Nephron progenitor cell (in vitro differentiated cells): Measurements from ENCODE around the gene ISG15.

ENCODE experiments used
- DNase-seq: peaks from one replicate; pipeline ENCODE4 v3.0.0; 2021
- H3K27ac Mint-ChIP-seq: 2 replicates; pipeline ENCODE4 v1.8.0; 2021; ENCODE audit warnings: mild to moderate bottlenecking, moderate library complexity, mixed read lengths
- H3K27me3 Mint-ChIP-seq: 2 replicates; pipeline ENCODE4 v1.8.0; 2021; ENCODE audit warnings: mild to moderate bottlenecking, low read depth, mixed read lengths; ENCODE audit not compliant: poor library complexity
- H3K36me3 Mint-ChIP-seq: 2 replicates; pipeline ENCODE4 v1.8.0; 2021; ENCODE audit warnings: low read depth, mixed read lengths
- H3K4me1 Mint-ChIP-seq: 2 replicates; pipeline ENCODE4 v1.8.0; 2021; ENCODE audit warnings: mixed read lengths
- H3K4me3 Mint-ChIP-seq: 2 replicates; pipeline ENCODE4 v1.8.0; 2021; ENCODE audit warnings: mild to moderate bottlenecking, moderate library complexity, mixed read lengths
- H3K9me3 Mint-ChIP-seq: 2 replicates; pipeline ENCODE4 v1.8.0; 2021; ENCODE audit warnings: mild to moderate bottlenecking, moderate library complexity, mixed read lengths
- TF ChIP-seq, protein P1 (sequence below): fragments of 200-600 bp; sonication (generic); IDR thresholded peaks from 2 replicates; pipeline ENCODE4 v1.5.0; 2021; ENCODE audit warnings: antibody characterized with exemption

The ISG15 gene

GRCh38 chr1:971751-972506 lies 41.4 kb upstream of the ISG15 start:
- no peak for DNase-seq
- peaks cover 3% of the 10 kb centered on the region for H3K9me3 Mint-ChIP-seq
- peaks cover 9% of the 10 kb centered on the region for H3K4me1 Mint-ChIP-seq
- TF ChIP-seq, protein P1, sequence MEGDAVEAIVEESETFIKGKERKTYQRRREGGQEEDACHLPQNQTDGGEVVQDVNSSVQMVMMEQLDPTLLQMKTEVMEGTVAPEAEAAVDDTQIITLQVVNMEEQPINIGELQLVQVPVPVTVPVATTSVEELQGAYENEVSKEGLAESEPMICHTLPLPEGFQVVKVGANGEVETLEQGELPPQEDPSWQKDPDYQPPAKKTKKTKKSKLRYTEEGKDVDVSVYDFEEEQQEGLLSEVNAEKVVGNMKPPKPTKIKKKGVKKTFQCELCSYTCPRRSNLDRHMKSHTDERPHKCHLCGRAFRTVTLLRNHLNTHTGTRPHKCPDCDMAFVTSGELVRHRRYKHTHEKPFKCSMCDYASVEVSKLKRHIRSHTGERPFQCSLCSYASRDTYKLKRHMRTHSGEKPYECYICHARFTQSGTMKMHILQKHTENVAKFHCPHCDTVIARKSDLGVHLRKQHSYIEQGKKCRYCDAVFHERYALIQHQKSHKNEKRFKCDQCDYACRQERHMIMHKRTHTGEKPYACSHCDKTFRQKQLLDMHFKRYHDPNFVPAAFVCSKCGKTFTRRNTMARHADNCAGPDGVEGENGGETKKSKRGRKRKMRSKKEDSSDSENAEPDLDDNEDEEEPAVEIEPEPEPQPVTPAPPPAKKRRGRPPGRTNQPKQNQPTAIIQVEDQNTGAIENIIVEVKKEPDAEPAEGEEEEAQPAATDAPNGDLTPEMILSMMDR: no peak
- H3K4me3 Mint-ChIP-seq: no peak overlapping the region
- peaks cover 83% of the 10 kb centered on the region for H3K27me3 Mint-ChIP-seq
- no peaks in the 10 kb centered on the region for H3K36me3 Mint-ChIP-seq
- H3K27ac Mint-ChIP-seq: no peak overlapping the region

GRCh38 chr1:972726-973458 lies 40.4 kb upstream of the ISG15 start:
- peaks cover 73% of the 10 kb centered on the region for H3K27me3 Mint-ChIP-seq
- TF ChIP-seq, protein P1: no peak
- H3K9me3 Mint-ChIP-seq: peaks cover 3% of the 10 kb centered on the region
- H3K36me3 Mint-ChIP-seq: no peaks in the 10 kb centered on the region
- no peak for DNase-seq
- peaks cover 9% of the 10 kb centered on the region for H3K4me1 Mint-ChIP-seq
- no peak overlapping the region for H3K27ac Mint-ChIP-seq
- no peak overlapping the region for H3K4me3 Mint-ChIP-seq

DNA sequence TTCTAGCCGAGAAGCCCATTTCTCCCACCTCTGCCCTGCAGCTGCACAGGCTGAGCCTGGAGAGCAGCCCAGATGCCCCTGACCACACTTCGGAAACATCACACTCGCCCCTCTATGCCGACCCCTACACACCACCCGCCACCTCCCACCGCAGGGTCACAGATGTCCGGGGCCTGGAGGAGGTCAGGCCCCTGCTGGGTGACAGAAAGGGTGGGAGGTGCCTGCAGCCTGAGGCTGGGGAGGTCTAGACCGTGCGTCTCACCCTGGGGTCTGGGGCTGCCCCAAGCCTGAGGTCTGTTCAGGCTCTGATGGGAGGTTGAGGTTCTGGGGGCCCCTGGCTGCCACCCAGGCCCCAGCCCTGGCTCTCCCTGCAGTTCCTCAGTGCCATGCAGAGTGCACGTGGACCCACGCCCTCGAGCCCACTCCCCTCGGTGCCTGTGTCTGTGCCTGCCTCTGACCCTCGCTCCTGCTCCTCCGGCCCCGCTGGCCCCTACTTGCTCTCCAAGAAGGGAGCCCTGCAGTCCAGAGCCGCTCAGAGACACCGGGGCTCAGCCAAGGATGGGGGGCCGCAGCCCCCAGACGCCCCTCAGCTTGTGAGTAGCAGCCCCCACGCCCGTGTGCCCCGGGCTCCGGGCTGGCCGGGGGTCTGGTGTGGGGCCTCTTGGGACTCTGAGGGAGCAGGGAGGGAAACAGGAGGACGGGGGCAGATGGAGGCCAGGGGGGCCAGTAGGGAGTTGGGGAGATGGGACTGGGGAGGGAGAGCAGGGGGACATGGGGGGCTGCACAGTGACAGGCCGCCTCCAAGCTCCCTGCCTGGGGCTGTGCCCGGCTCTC lies 39.6 kb upstream of the ISG15 start:
- TF ChIP-seq, protein P1: no peak
- Mint-ChIP-seq H3K9me3 (peaks cover 9% of the 10 kb centered on the region), H3K27me3 (peaks cover 70% of the 10 kb centered on the region), H3K4me3 (no peak overlapping the region), H3K4me1 (peaks cover 12% of the 10 kb centered on the region), H3K36me3 (peaks cover 4% of the 10 kb centered on the region), H3K27ac (no peak overlapping the region)
- no peak for DNase-seq

GRCh38 chr1:974293-974640 lies 39.0 kb upstream of the ISG15 start:
- peaks cover 67% of the 10 kb centered on the region for H3K27me3 Mint-ChIP-seq
- no peak overlapping the region for H3K27ac Mint-ChIP-seq
- no peak overlapping the region for H3K4me3 Mint-ChIP-seq
- peaks cover 12% of the 10 kb centered on the region for H3K4me1 Mint-ChIP-seq
- peaks cover 9% of the 10 kb centered on the region for H3K9me3 Mint-ChIP-seq
- peaks cover 4% of the 10 kb centered on the region for H3K36me3 Mint-ChIP-seq
- TF ChIP-seq, protein P1: no peak
- no peak for DNase-seq

- DNase-seq: no peak
- Mint-ChIP-seq H3K36me3 (peaks cover 4% of the 10 kb centered on the region), H3K9me3 (peaks cover 6% of the 10 kb centered on the region), H3K27ac (peak overlapping the region; percentile 66), H3K27me3 (peaks cover 61% of the 10 kb centered on the region), H3K4me1 (peaks cover 12% of the 10 kb centered on the region), H3K4me3 (no peak overlapping the region)
- TF ChIP-seq, protein P1: no peak
These were observed 38.5 kb upstream of the ISG15 start for GRCh38 chr1:974687-975328.
